Parathyroid adenoma (tissue), 2 donors: Measurements from ENCODE around the gene KRT86.
A peak's percentile ranks its signal among the peaks of the same experiment; 100 is the strongest.
"Not testable (repeated sequence)": the region's sequence is repeated elsewhere in the genome, so short reads cannot be mapped to it uniquely, and the experiment has no call there.

ENCODE experiments used
- H2AFZ ChIP-seq: fragments of 300-600 bp; sonication (generic); one replicate; pipeline ENCODE4 v1.7.0; 2017; ENCODE audit warnings: antibody characterized with exemption, mild to moderate bottlenecking
- H3K27ac ChIP-seq: fragments of 300-600 bp; sonication (generic); one replicate; pipeline ENCODE4 v1.7.0; 2017
- H3K27me3 ChIP-seq: fragments of 300-600 bp; sonication (generic); one replicate; pipeline ENCODE4 v1.7.0; 2017; ENCODE audit warnings: low read length; ENCODE audit not compliant: control insufficient read depth, insufficient read depth
- H3K36me3 ChIP-seq: fragments of 300-600 bp; sonication (generic); one replicate; pipeline ENCODE4 v1.7.0; 2017; ENCODE audit warnings: low read length; ENCODE audit not compliant: control insufficient read depth, insufficient read depth
- H3K4me1 ChIP-seq: fragments of 300-600 bp; sonication (generic); one replicate; pipeline ENCODE4 v1.7.0; 2017; ENCODE audit warnings: control low read depth
- H3K4me2 ChIP-seq: fragments of 300-600 bp; sonication (generic); one replicate; pipeline ENCODE4 v1.7.0; 2017; ENCODE audit warnings: low read length
- H3K4me3 ChIP-seq: fragments of 300-600 bp; sonication (generic); one replicate; pipeline ENCODE4 v1.7.0; 2017; ENCODE audit warnings: low read depth, low read length
- H3K79me2 ChIP-seq: fragments of 300-600 bp; sonication (generic); one replicate; pipeline ENCODE4 v1.7.0; 2017; ENCODE audit warnings: control low read depth
- H3K9ac ChIP-seq: fragments of 300-600 bp; sonication (generic); one replicate; pipeline ENCODE4 v1.7.0; 2017; ENCODE audit warnings: mild to moderate bottlenecking
- H3K9me3 ChIP-seq: fragments of 300-600 bp; sonication (generic); one replicate; pipeline ENCODE4 v1.7.0; 2017; ENCODE audit warnings: low read length; ENCODE audit not compliant: control insufficient read depth
- TF ChIP-seq, protein P1 (sequence below): fragments of 300-600 bp; sonication (generic); IDR thresholded peaks from one replicate; pipeline ENCODE4 v1.7.0; 2017; ENCODE audit warnings: antibody characterized with exemption, mild to moderate bottlenecking
- donor health status: primary hyperparathyroidism.

KRT86 gene

DNA sequence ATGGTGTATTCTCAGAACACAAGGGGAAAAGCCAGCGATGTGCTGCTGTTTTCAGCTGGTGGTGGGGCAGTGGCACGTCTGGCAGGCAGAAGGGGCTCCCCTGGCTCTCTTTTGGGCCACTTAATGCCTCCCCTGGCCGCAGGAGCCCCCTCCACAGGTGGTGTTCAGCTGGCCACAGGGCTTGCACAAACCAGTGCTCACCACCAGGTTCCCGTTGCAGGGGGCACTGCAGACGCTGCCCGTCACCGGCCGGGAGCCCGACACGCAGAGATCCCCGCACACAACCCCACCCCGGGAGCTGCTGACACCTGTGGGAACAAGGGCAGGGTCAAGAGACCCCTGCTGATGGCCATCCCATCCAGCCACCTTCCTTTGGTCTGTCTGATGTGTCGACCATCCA is 40.1 kb downstream of the KRT86 start:
- no peak overlapping the region for H3K9ac ChIP-seq
- no peaks in the 10 kb centered on the region for H3K9me3 ChIP-seq
- no peaks in the 10 kb centered on the region for H3K79me2 ChIP-seq
- H3K4me1 ChIP-seq, result no peaks in the 10 kb centered on the region
- H2AFZ ChIP-seq, result no peak overlapping the region
- H3K27ac ChIP-seq, result no peak overlapping the region
- H3K36me3 ChIP-seq, result no peaks in the 10 kb centered on the region
- no peak overlapping the region for H3K4me3 ChIP-seq
- H3K27me3 ChIP-seq, result no peaks in the 10 kb centered on the region
- TF ChIP-seq, protein P1, sequence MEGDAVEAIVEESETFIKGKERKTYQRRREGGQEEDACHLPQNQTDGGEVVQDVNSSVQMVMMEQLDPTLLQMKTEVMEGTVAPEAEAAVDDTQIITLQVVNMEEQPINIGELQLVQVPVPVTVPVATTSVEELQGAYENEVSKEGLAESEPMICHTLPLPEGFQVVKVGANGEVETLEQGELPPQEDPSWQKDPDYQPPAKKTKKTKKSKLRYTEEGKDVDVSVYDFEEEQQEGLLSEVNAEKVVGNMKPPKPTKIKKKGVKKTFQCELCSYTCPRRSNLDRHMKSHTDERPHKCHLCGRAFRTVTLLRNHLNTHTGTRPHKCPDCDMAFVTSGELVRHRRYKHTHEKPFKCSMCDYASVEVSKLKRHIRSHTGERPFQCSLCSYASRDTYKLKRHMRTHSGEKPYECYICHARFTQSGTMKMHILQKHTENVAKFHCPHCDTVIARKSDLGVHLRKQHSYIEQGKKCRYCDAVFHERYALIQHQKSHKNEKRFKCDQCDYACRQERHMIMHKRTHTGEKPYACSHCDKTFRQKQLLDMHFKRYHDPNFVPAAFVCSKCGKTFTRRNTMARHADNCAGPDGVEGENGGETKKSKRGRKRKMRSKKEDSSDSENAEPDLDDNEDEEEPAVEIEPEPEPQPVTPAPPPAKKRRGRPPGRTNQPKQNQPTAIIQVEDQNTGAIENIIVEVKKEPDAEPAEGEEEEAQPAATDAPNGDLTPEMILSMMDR, result no peak
- no peak overlapping the region for H3K4me2 ChIP-seq

DNA sequence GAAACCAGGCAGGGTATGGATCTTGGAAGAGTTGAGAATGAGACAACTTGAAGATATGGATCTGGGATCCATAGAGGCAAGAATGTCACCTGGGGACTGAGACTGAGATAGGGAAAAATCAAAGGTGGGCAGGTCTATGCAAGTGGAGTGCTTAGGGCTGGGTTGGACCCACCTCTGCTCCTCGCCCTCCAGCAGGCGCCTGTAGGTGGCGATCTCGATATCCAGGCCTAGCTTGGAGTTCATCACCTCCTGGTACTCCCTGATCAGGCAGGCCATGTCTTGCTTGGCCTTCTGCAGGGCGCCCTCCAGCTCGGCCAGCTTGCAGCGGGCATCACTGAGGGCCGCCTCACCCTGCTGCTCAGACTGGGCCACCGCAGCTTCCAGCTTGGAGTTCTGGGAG is 41.3 kb downstream of the KRT86 start:
- H3K4me2 ChIP-seq, H2AFZ ChIP-seq, H3K9me3 ChIP-seq, H3K4me3 ChIP-seq, H3K27me3 ChIP-seq, H3K79me2 ChIP-seq, H3K27ac ChIP-seq, H3K36me3 ChIP-seq, H3K9ac ChIP-seq, H3K4me1 ChIP-seq: not testable (repeated sequence)
- TF ChIP-seq, protein P1, result peak; percentile 5

DNA sequence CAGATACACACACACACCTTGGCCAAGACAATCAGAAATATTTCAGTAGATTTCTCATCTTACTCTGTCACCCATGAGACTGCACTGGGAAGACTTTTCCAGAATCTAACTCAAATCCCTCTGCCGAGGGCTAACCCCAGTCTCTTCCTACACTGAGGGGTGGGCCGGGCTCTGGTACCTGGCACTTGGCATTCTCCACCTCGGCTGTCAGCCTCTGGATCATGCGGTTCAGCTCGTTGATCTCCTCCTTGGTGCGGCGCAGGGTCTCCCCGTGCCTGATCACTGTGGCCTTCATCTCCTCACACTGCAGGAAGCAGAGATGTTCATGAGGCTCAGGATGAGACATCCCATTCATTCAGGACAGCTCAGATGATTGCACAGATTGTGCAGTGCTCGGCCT is 41.8 kb downstream of the KRT86 start:
- Histone ChIP-seq H3K9ac (no peak overlapping the region), H3K9me3 (no peaks in the 10 kb centered on the region), H3K36me3 (no peaks in the 10 kb centered on the region), H3K79me2 (no peaks in the 10 kb centered on the region), H3K4me3 (no peak overlapping the region), H3K4me2 (no peak overlapping the region), H3K27ac (no peak overlapping the region), H3K27me3 (no peaks in the 10 kb centered on the region), H3K4me1 (no peaks in the 10 kb centered on the region), H2AFZ (no peak overlapping the region)
- TF ChIP-seq, protein P1, result no peak

DNA sequence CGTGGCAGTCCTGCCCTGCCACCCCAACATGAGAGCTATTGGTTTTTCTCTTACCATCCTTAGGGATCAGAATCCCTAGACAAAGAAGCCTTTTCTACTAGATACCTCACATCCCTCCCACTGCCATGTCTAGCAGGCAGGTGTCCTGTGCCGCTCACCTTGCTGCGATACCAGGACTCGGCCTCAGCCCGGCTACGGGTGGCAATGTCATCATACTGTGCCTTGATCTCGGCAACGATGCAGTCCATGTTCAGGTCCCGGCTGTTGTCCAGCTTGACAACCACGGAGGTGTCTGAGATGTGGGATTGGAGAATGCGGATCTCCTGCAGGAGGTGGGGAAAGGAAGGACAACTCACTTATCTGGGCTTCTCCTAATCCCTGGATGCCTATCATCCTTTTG is 42.3 kb downstream of the KRT86 start:
- Histone ChIP-seq H3K27ac (no peak overlapping the region), H3K4me1 (no peaks in the 10 kb centered on the region), H3K79me2 (no peaks in the 10 kb centered on the region), H2AFZ (no peak overlapping the region), H3K36me3 (no peaks in the 10 kb centered on the region), H3K4me3 (no peak overlapping the region), H3K9ac (no peak overlapping the region), H3K9me3 (no peaks in the 10 kb centered on the region), H3K27me3 (no peaks in the 10 kb centered on the region), H3K4me2 (no peak overlapping the region)
- TF ChIP-seq, protein P1, result no peak

DNA sequence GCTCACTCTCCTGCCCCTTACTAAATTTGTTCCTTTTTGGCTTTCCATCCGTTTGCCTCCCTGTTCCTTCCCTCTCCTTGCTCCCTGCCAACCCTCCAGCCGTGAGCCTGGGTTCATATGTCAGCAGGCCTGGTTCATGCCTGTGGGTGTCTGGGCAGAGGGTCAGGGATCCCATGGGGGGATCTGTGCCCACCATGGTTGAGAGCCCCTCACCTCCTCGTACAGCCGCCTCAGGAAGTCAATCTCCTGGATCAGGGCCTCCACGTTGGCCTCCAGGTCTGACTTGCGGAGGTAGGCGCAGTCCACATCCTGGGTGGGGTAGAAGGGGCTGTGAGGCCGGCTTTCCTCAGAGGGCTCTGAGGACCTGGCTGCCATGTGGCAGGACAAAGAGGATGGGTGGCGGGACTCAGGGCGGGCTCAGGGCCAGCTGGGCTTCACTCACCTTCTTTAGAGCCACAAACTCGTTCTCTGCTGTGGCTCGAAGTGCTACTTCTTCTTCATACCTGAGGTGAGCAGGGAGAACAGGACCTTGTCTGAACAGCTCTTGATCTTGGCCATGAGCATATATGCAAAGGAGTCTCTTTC is 43.1 kb downstream of the KRT86 start:
- H2AFZ ChIP-seq, result no peak overlapping the region
- H3K9me3 ChIP-seq, result no peaks in the 10 kb centered on the region
- H3K79me2 ChIP-seq, result no peaks in the 10 kb centered on the region
- H3K36me3 ChIP-seq, result no peaks in the 10 kb centered on the region
- no peak overlapping the region for H3K27ac ChIP-seq
- TF ChIP-seq, protein P1, result no peak
- H3K4me1 ChIP-seq, result no peaks in the 10 kb centered on the region
- H3K27me3 ChIP-seq, result no peaks in the 10 kb centered on the region
- H3K4me2 ChIP-seq, result no peak overlapping the region
- H3K9ac ChIP-seq, result no peak overlapping the region
- no peak overlapping the region for H3K4me3 ChIP-seq
